KG1 (cell line): ENCODE results near the gene FRS2.

Experiments
- DNase-seq: peaks from one replicate; lab custom pipeline; 2025; lab: John Stamatoyannopoulos, UW

The FRS2 gene

GRCh38 chr12:69466867-69467266 is 3.3 kb upstream of the FRS2 start:
- DNase-seq: no peak

GRCh38 chr12:69467366-69467765 is 2.8 kb upstream of the FRS2 start:
- no peak for DNase-seq

DNA sequence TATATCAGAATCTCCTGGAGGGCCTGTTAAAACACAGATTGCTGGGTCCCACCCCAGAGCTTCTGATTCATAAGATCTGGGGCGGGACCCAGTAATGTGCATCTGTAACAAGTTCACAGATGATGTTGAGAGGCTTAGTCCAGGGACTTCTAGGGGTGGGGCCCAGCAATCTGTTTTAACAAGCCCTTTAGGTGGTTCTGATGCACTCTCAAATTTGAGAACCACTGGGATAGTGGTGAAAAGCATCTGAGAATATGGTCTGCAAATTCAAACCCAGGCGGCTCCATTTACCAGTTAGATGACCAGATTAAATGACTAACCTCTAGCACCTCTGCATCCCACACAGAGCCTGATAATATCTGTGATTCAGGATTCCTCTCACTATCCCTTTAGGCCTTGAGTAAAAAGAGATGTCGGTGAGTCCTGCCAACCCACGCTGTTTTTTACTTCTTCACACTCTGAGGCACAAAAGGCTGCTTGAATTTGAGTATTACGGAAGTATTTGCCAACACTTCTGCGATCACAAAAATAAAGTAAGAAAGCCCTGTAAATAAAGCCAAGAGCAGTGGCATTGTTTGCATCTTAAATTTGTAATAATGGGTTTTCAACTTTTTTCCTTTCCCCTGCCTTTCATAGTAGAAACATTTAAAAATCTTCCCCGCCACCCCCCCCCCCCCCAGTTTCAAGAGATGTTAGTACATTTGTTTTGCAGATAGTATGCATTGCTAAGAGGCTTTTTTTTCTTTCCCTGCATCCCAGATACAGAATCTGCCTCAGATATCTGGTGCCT is 1.8 kb upstream of the FRS2 start:
- no peak for DNase-seq

GRCh38 chr12:69469854-69470188 is 367 bp upstream of the FRS2 start:
- no peak for DNase-seq

- DNase-seq: no peak
Observed at GRCh38 chr12:69471076-69471430, 865 bp downstream of the FRS2 start.

GRCh38 chr12:69471667-69472385 is 1.6 kb downstream of the FRS2 start:
- no peak for DNase-seq

DNA sequence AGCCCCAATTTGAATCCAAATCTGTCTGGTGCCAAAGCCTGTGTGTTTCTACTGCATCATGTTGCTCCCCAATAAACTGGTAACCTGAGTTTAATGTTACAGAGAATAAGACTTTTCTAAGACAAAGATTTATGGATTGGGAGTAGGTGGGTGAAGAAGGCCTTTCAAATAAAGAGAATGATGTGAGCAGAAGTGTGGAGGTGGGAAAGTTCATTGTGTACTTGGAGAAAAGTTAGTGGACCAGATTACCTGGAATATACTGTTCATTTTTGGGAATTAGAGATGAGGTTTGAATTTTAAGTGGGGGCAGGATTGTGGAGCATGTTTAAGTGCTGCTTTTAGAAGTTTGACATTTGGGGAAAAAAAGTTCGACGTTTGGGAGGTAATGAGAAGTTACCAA is 3.1 kb downstream of the FRS2 start:
- DNase-seq: no peak

DNA sequence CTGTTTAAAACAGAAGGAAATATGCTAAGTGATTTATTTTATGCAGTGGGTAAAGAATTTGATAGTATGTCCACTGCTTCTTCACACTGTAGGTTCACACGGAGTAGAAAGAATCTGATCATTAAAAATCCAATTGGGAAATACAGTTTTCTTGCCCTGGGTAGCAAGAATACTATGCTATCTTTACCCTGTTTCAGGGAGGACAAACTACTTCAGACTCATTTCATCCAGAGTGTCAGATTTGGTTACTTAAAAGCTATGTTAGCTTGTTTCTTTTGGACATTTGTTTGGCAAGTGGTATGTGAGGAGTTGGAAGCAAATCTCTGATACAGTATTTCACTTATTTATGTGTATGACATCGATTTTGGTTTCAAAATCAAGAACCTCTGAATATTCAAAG is 4.3 kb downstream of the FRS2 start:
- no peak for DNase-seq

- DNase-seq: no peak
Observed at GRCh38 chr12:69475237-69475975, 5.2 kb downstream of the FRS2 start.

DNA sequence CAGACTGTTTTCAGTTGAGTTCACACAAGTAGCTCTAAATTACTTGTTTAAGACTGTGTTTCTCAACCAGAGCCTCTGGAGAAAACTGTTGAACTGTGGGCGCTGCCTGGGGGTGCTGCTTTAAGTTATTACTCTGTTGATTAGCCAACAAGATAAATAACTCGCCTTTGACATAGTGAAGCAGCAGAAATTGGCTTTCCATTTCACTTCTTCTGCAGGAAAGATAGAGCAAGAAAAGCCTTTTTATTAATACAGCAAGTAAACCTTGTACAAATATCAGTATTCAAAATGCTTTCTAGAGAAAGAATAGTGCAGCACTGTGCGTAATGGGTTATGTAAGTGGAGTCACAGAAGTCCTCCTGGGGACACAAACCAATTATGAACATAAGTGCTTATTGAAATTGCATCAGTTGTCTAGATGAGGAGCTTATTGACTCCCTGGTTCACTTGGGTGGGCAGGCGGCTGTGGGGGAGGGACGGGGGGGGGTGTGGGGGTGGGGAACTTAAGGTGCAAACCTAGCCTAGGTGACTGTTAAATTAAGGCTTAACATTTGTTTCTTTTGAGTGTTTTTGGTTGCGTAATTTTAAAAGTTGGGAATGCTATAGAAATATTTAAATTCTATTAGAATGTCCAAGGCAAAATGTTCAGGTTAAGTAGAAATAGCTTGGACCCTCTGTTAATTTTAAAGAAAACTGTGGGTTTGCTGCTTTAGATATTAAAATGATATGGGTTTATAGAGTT is 6.3 kb downstream of the FRS2 start:
- DNase-seq: no peak

GRCh38 chr12:69479675-69480074 is 9.5 kb downstream of the FRS2 start:
- DNase-seq: no peak

- DNase-seq: no peak
Observed at GRCh38 chr12:69480698-69481097, 10.5 kb downstream of the FRS2 start.

GRCh38 chr12:69481133-69481532 is 10.9 kb downstream of the FRS2 start:
- DNase-seq: no peak

DNA sequence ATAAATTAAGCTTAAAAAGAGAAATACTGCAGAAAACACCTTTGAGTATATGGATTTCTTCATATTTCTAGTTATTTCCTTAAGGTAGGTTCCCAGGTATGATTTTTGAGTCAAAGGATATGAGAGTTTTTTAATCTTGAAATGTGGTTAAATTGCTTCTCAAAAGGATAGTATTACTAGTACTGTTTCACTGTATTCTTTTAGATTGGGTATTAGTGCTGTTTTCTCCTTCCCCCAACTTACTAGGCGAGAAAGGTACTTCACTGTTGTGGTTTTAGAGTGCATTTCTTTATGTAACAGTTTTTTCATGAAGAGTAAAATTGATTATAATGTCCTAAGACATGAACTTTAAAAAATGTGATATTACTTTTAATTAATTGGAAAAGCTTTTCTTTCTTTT is 13.5 kb downstream of the FRS2 start:
- DNase-seq: no peak

- no peak for DNase-seq
Observed at GRCh38 chr12:69484428-69484827, 14.2 kb downstream of the FRS2 start.

- DNase-seq: no peak
Observed at GRCh38 chr12:69490920-69491643, 20.9 kb downstream of the FRS2 start.

DNA sequence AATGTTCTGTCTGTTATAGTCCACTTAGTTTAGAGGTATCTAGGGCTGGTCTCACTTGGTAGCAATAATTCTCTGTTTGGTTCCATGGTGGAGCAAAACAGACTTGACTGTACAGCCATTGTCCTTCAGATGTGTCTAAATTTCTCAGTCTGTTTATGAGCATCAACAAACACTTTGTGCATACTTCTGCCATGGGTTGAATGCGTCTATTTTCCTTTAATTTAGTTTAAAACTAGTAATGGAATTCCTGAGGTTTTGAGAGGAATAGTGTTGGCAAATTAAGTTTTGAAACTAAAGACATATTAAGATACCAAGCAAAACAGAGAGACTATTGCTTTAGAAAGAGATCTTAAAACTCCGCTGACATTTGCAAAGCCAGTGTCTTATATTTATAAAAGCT is 22.6 kb downstream of the FRS2 start:
- no peak for DNase-seq

DNA sequence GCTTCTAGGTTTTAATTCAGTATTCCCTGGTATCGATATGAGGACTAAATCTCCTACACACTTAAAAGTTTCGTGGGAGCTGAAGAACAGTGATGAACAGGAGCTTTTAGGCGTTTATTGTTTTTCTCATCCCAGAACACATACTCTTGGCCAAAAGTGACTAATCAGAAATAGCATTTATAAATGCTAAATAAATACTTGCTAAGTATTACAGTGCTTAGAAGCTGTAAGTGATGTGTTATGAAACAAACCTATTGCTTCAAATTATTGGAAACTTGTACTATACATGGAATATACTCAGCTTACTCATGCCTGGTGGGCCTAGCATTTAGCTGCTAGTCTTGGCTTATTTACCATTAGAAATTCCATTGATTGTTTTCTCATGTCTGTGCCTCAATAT is 24.9 kb downstream of the FRS2 start:
- DNase-seq: no peak

DNA sequence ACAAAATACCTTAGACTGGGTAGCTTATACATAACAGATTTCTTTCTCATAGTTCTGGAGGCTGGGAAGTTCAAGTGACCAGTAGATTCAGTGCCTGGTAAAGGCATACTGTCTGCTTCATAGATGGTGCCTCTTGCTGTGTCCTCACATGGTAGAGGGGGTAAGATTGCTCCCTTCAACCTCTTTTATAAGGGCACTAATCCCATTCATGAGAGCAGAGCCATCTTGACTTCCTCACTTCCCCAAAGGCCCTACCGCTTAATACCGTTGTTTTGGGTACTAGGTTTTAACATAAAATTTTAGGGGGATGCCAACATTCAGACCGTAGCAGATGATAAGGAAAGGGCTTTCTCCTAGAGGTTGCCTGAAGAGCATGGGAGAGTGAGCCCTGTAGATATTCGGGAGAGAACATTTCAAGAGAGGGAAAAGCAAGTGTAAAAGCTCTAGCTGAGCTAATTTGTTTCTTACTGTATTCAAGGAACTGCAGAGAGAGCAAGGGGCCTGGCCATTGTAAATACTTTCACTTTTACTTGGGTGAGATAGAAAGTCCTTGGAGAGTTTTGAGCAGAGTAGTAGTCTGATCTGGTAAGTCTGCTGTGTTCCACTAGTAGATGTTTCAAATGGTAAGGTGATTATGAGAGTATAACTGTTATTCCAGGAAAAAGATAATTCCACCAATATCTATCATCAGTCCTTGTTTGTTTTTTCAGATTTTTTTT is 27.3 kb downstream of the FRS2 start:
- no peak for DNase-seq

DNA sequence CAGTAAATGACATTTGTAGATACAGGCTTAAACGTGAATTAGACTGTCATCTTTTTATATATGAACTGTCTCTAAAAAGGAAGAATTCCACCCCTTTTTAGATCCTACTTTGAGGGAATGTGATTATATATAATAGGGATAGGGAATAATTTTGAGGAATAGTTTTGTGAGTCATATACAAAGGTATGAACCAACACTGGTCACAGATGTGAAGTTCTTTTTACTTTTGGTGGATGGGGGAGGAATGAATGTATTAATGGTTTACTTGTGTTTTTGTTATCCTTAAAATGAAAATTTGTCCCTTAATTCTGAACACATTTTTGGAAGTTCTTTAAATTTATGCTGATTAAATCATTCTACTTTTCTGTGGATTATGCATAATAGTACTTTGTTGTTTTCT is 30.4 kb downstream of the FRS2 start:
- no peak for DNase-seq
